Neural progenitor cell (in vitro differentiated cells): ENCODE measurements around the gene HMGXB4. TPM values are rescaled to one million over a fixed set of nuclear protein-coding genes. Genes with fewer than 3 reads are reported as not detected.

ENCODE experiments used
- DNase-seq: peaks from one replicate; pipeline ENCODE4 v3.0.0-alpha.2; 2016; ENCODE audit warnings: low spot score
- H2AFZ ChIP-seq: fragments of 200-600 bp; sonication (generic); replicated peaks from 2 replicates; pipeline ENCODE4 v1.6.1; 2016; ENCODE audit warnings: antibody characterized with exemption
- H3F3A ChIP-seq: fragments of 200-600 bp; sonication (generic); 2 replicates; pipeline ENCODE4 v1.6.1; 2016; ENCODE audit warnings: antibody characterized with exemption, low read depth
- H3K27ac ChIP-seq: fragments of 200-600 bp; sonication (generic); 2 replicates; pipeline ENCODE4 v1.5.1; 2016; ENCODE audit warnings: mild to moderate bottlenecking
- H3K27me3 ChIP-seq: fragments of 200-600 bp; sonication (generic); 2 replicates; pipeline ENCODE4 v1.6.1; 2016; ENCODE audit warnings: mild to moderate bottlenecking, moderate library complexity
- H3K36me3 ChIP-seq: fragments of 200-600 bp; sonication (generic); 2 replicates; pipeline ENCODE4 v1.5.1; 2016
- H3K4me1 ChIP-seq: fragments of 200-600 bp; sonication (generic); 2 replicates; pipeline ENCODE4 v1.6.1; 2016; ENCODE audit warnings: mixed run types
- H3K4me2 ChIP-seq: fragments of 200-600 bp; sonication (generic); 2 replicates; pipeline ENCODE4 v1.6.1; 2016
- H3K4me3 ChIP-seq: fragments of 200-600 bp; sonication (generic); 2 replicates; pipeline ENCODE4 v1.5.1; 2016
- H3K79me2 ChIP-seq: fragments of 200-600 bp; sonication (generic); 2 replicates; pipeline ENCODE4 v1.6.1; 2016; ENCODE audit warnings: low read depth
- H3K9ac ChIP-seq: fragments of 200-600 bp; sonication (generic); 2 replicates; pipeline ENCODE4 v1.6.1; 2016
- H3K9me3 ChIP-seq: fragments of 200-600 bp; sonication (generic); 2 replicates; pipeline ENCODE4 v1.5.1; 2016; ENCODE audit warnings: low read depth
- H4K20me1 ChIP-seq: fragments of 200-600 bp; sonication (generic); 2 replicates; pipeline ENCODE4 v1.6.1; 2016; ENCODE audit warnings: low read depth
- H3K27ac Mint-ChIP-seq: 3 replicates; pipeline ENCODE4 v1.8.0; 2021; ENCODE audit warnings: mixed read lengths
- H3K27me3 Mint-ChIP-seq: 2 replicates; pipeline ENCODE4 v1.8.0; 2022; ENCODE audit warnings: low read depth, mild to moderate bottlenecking, inconsistent platforms, moderate library complexity, mixed read lengths; ENCODE audit not compliant: insufficient read depth
- H3K36me3 Mint-ChIP-seq: 3 replicates; pipeline ENCODE4 v1.8.0; 2021; ENCODE audit warnings: mixed read lengths
- H3K4me1 Mint-ChIP-seq: 3 replicates; pipeline ENCODE4 v1.8.0; 2021; ENCODE audit warnings: mixed read lengths
- H3K4me3 Mint-ChIP-seq: 3 replicates; pipeline ENCODE4 v1.8.0; 2021; ENCODE audit warnings: mild to moderate bottlenecking, moderate library complexity, mixed read lengths
- H3K9me3 Mint-ChIP-seq: 3 replicates; pipeline ENCODE4 v1.8.0; 2020; ENCODE audit warnings: mixed read lengths
- EZH2 ChIP-seq: fragments of 200-600 bp; sonication (generic); IDR thresholded peaks from 2 replicates; pipeline ENCODE4 v1.6.1; 2017; ENCODE audit warnings: antibody characterized with exemption, mild to moderate bottlenecking, moderate library complexity
- EZH2phosphoT487 ChIP-seq: fragments of 200-600 bp; sonication (generic); IDR thresholded peaks from 2 replicates; pipeline ENCODE4 v1.6.1; 2017; ENCODE audit warnings: antibody characterized with exemption
- total RNA-seq: library from RNA; depleted of rRNA; stranded (reverse); fragments of >200 nt; gene quantifications from 2 replicates; pipeline ENCODE4 v1.2.3, GENCODE V29; 2015; ENCODE audit warnings: low replicate concordance
- TF ChIP-seq, protein P1 (sequence below): fragments of 200-600 bp; sonication (generic); IDR thresholded peaks from 2 replicates; pipeline ENCODE4 v1.5.1; 2017; ENCODE audit warnings: antibody characterized with exemption, mild to moderate bottlenecking

HMGXB4 gene
- total RNA-seq, 1 donor from 2014 or later: 55.9 TPM

DNA sequence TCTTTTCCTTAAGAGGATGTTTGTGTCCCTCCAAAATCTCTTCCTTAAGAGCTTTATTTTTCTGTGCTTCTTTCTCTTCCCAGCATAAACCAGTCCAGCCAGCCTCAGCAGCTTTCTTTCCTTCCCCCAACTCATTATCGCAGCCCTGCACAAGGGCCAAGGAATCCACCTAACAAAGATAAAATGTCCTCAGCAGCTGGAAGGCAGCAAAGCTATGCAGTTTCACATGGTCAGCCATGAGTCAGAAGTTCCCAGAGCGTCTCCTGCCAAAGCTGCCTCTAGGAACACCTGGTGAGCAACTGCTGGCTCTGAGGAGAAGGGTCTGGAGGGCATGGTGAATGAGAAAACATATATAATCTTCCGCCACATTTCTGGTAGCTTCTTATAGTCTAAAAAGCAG is 45.3 kb upstream of the HMGXB4 start:
- TF ChIP-seq, protein P1, sequence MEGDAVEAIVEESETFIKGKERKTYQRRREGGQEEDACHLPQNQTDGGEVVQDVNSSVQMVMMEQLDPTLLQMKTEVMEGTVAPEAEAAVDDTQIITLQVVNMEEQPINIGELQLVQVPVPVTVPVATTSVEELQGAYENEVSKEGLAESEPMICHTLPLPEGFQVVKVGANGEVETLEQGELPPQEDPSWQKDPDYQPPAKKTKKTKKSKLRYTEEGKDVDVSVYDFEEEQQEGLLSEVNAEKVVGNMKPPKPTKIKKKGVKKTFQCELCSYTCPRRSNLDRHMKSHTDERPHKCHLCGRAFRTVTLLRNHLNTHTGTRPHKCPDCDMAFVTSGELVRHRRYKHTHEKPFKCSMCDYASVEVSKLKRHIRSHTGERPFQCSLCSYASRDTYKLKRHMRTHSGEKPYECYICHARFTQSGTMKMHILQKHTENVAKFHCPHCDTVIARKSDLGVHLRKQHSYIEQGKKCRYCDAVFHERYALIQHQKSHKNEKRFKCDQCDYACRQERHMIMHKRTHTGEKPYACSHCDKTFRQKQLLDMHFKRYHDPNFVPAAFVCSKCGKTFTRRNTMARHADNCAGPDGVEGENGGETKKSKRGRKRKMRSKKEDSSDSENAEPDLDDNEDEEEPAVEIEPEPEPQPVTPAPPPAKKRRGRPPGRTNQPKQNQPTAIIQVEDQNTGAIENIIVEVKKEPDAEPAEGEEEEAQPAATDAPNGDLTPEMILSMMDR: no peak
- TF ChIP-seq EZH2phosphoT487: no peak
- Histone ChIP-seq H3K9ac (no peak overlapping the region), H3K27ac (no peak overlapping the region), H3K36me3 (no peaks in the 10 kb centered on the region), H3K9me3 (no peaks in the 10 kb centered on the region), H3K4me2 (no peak overlapping the region), H3K4me3 (no peak overlapping the region), H3K4me1 (peaks cover 13% of the 10 kb centered on the region), H2AFZ (no peak overlapping the region), H3K27me3 (no peaks in the 10 kb centered on the region), H4K20me1 (no peaks in the 10 kb centered on the region), H3K79me2 (no peaks in the 10 kb centered on the region), H3F3A (peaks cover 5% of the 10 kb centered on the region)
- Mint-ChIP-seq H3K4me1 (peaks cover 8% of the 10 kb centered on the region), H3K9me3 (no peaks in the 10 kb centered on the region), H3K4me3 (no peak overlapping the region), H3K27me3 (peaks cover 5% of the 10 kb centered on the region), H3K27ac (no peak overlapping the region), H3K36me3 (no peaks in the 10 kb centered on the region)
- DNase-seq: no peak

DNA sequence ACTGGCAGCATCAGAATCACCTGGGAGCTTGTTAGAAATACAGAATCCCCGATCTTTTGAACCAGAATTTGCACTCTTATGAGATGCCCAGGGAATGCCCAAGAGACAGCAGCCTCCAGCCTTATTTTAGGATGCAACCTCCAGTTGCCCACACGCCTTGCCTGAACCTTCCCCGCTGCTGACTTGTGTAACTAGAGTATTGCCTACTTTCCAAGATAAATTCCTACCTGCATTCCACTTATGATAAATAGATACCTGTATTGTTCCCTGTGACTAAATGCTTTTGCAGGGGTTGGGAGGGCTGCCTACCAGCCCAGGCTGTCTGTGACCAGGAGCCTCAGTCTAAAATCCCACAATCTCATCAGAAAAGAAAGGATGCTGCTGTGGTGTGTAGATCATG is 44.3 kb upstream of the HMGXB4 start:
- H3K36me3 Mint-ChIP-seq: no peaks in the 10 kb centered on the region
- H3K4me1 Mint-ChIP-seq: peaks cover 10% of the 10 kb centered on the region
- H2AFZ ChIP-seq: no peak overlapping the region
- H3K4me2 ChIP-seq: no peak overlapping the region
- no peak overlapping the region for H3K27ac Mint-ChIP-seq
- no peak overlapping the region for H3K9ac ChIP-seq
- no peak overlapping the region for H3K27ac ChIP-seq
- H3F3A ChIP-seq: peaks cover 5% of the 10 kb centered on the region
- H3K9me3 Mint-ChIP-seq: no peaks in the 10 kb centered on the region
- no peaks in the 10 kb centered on the region for H3K27me3 ChIP-seq
- H3K9me3 ChIP-seq: no peaks in the 10 kb centered on the region
- no peaks in the 10 kb centered on the region for H3K36me3 ChIP-seq
- peaks cover 5% of the 10 kb centered on the region for H3K27me3 Mint-ChIP-seq
- TF ChIP-seq, protein P1: no peak
- no peak for TF ChIP-seq EZH2phosphoT487
- no peak for TF ChIP-seq EZH2
- no peak for DNase-seq
- peaks cover 13% of the 10 kb centered on the region for H3K4me1 ChIP-seq
- no peaks in the 10 kb centered on the region for H3K79me2 ChIP-seq
- no peak overlapping the region for H3K4me3 Mint-ChIP-seq
- no peaks in the 10 kb centered on the region for H4K20me1 ChIP-seq
- no peak overlapping the region for H3K4me3 ChIP-seq

DNA sequence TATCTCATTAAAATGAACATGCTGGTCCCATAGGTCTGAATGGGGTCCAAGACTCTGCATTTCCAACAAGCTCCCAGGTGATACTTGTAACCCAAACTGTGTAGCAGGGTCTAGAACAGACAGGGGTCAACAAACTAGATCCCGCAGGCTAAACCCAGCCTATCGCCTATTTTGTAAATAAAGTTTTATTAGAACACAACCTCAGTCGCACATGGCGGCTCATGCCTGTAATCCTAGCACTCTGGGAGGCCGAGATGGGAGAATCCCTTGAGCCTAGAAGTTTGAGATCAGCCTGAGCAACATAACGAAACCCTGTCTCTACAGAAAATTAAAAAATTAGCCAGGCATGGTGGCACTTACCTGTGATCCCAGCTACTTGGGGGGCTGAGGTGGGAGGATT is 42.3 kb upstream of the HMGXB4 start:
- H3K4me1 Mint-ChIP-seq: peaks cover 2% of the 10 kb centered on the region
- no peaks in the 10 kb centered on the region for H3K79me2 ChIP-seq
- no peaks in the 10 kb centered on the region for H3K9me3 Mint-ChIP-seq
- peaks cover under 1% of the 10 kb centered on the region for H3F3A ChIP-seq
- no peak overlapping the region for H3K9ac ChIP-seq
- H3K4me2 ChIP-seq: no peak overlapping the region
- H2AFZ ChIP-seq: no peak overlapping the region
- H3K36me3 Mint-ChIP-seq: no peaks in the 10 kb centered on the region
- no peaks in the 10 kb centered on the region for H4K20me1 ChIP-seq
- H3K4me3 ChIP-seq: no peak overlapping the region
- no peaks in the 10 kb centered on the region for H3K36me3 ChIP-seq
- H3K27me3 Mint-ChIP-seq: peaks cover 5% of the 10 kb centered on the region
- H3K4me1 ChIP-seq: peaks cover 6% of the 10 kb centered on the region
- no peak overlapping the region for H3K4me3 Mint-ChIP-seq
- no peak for DNase-seq
- no peak overlapping the region for H3K27ac ChIP-seq
- no peaks in the 10 kb centered on the region for H3K9me3 ChIP-seq
- TF ChIP-seq EZH2phosphoT487: no peak
- TF ChIP-seq, protein P1: no peak
- TF ChIP-seq EZH2: no peak
- H3K27ac Mint-ChIP-seq: no peak overlapping the region
- no peaks in the 10 kb centered on the region for H3K27me3 ChIP-seq
